ENCODE measurements around the gene DPH1.

DNA sequence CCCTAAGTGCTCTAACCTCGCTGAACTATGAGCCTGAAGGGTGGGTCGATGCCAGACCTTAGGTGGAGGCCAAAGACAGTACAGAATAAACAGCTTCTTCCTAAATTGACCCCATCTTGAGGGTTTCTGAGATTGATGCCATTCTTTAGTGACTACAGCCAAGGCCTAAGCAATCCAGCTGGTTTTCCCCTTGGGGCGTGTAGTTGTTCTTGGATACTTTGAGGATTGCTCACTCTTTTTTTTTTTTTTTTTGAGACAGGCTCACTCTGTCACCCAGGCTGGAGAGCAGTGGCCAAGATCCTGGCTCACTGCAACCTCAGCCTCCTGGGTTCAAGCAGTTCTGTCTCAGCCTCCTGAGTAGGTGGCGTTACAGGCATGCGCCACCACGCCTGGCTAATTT is 13.8 kb downstream of the DPH1 start:
- TF ChIP-seq, protein P1, sequence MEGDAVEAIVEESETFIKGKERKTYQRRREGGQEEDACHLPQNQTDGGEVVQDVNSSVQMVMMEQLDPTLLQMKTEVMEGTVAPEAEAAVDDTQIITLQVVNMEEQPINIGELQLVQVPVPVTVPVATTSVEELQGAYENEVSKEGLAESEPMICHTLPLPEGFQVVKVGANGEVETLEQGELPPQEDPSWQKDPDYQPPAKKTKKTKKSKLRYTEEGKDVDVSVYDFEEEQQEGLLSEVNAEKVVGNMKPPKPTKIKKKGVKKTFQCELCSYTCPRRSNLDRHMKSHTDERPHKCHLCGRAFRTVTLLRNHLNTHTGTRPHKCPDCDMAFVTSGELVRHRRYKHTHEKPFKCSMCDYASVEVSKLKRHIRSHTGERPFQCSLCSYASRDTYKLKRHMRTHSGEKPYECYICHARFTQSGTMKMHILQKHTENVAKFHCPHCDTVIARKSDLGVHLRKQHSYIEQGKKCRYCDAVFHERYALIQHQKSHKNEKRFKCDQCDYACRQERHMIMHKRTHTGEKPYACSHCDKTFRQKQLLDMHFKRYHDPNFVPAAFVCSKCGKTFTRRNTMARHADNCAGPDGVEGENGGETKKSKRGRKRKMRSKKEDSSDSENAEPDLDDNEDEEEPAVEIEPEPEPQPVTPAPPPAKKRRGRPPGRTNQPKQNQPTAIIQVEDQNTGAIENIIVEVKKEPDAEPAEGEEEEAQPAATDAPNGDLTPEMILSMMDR (conservative IDR thresholded peaks at IDR 0.05; ENCODE audit: low read depth, low read length): no peak
- TF ChIP-seq POLR2A (IDR thresholded peaks at IDR 0.05; ENCODE audit: low read depth, low read length): no peak
- TF ChIP-seq RFX5 (IDR thresholded peaks at IDR 0.05; ENCODE audit: low read depth, low read length): no peak
- TF ChIP-seq CEBPB (IDR thresholded peaks at IDR 0.05; ENCODE audit: low read depth, low read length): no peak
- TF ChIP-seq, protein P2, sequence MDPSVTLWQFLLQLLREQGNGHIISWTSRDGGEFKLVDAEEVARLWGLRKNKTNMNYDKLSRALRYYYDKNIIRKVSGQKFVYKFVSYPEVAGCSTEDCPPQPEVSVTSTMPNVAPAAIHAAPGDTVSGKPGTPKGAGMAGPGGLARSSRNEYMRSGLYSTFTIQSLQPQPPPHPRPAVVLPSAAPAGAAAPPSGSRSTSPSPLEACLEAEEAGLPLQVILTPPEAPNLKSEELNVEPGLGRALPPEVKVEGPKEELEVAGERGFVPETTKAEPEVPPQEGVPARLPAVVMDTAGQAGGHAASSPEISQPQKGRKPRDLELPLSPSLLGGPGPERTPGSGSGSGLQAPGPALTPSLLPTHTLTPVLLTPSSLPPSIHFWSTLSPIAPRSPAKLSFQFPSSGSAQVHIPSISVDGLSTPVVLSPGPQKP (IDR thresholded peaks at IDR 0.05; ENCODE audit: borderline replicate concordance, low read depth, low read length): no peak
- TF ChIP-seq MXI1 (IDR thresholded peaks at IDR 0.05; ENCODE audit: borderline replicate concordance, low read depth, low read length): no peak
- TF ChIP-seq, protein P3, sequence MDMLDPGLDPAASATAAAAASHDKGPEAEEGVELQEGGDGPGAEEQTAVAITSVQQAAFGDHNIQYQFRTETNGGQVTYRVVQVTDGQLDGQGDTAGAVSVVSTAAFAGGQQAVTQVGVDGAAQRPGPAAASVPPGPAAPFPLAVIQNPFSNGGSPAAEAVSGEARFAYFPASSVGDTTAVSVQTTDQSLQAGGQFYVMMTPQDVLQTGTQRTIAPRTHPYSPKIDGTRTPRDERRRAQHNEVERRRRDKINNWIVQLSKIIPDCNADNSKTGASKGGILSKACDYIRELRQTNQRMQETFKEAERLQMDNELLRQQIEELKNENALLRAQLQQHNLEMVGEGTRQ (IDR thresholded peaks at IDR 0.05; ENCODE audit: low read depth, low read length): no peak
- TF ChIP-seq BHLHE40 (IDR thresholded peaks at IDR 0.05; ENCODE audit: low read depth, low read length): no peak
- no peak for TF ChIP-seq FOS (IDR thresholded peaks at IDR 0.05; ENCODE audit: low read depth, low read length)
- TF ChIP-seq MAZ (IDR thresholded peaks at IDR 0.05; ENCODE audit: borderline replicate concordance, low read depth, low read length): no peak
- no peak for TF ChIP-seq MAFK (IDR thresholded peaks at IDR 0.05; ENCODE audit: low read depth, low read length)
- TF ChIP-seq RAD21 (IDR thresholded peaks at IDR 0.05; ENCODE audit: low read length): no peak
- TF ChIP-seq RCOR1 (IDR thresholded peaks at IDR 0.05; ENCODE audit: insufficient replicate concordance, low read length): no peak
- TF ChIP-seq CHD1 (IDR thresholded peaks at IDR 0.05; ENCODE audit: low read depth, low read length): no peak
